Measurements from ENCODE around the gene WDR6.
A peak's percentile ranks its signal among the peaks of the same experiment; 100 is the strongest.

WDR6 gene

DNA sequence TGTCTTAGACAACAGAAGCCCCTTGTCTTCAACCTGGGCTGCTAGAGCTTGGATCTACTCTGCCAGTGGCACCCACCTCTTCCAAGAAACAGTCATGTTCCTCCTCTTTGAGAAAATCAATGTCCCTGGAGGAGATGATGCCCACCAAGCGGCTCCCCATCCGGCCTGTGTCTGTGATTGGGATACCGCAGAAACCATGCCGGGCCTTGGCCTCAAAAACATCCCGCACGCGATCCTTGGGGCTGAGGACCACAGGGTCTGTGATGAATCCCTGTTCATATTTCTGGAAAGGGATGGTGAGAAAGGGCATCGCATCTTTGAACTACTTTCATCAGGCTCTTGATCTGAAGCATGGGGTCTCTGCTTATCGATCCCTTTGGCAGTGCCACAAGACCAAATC lies 20.4 kb downstream of the WDR6 start:
- no peak for DNase-seq (ENCODE audit: low read depth in 2 of 2, low spot score in 1 of 2)

DNA sequence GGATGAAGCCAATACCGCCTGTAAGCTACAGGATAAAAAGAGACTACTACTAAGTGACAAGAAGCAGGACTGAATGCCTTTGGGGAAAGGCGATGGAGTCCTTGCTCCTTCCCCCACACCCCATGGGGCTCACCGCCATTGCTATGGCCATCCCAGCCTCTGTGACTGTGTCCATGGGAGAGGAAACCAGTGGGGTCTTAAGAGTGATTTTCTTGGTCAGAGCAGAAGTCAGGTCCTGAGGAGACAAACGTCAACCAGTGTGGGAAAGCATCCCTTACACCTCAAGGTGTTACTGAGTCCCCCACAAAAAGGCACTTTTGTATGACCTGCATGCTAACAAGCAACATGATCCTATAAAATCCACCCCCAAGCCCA lies 21.1 kb downstream of the WDR6 start:
- DNase-seq (ENCODE audit: low read depth in 2 of 2, low spot score in 1 of 2): no peak

DNA sequence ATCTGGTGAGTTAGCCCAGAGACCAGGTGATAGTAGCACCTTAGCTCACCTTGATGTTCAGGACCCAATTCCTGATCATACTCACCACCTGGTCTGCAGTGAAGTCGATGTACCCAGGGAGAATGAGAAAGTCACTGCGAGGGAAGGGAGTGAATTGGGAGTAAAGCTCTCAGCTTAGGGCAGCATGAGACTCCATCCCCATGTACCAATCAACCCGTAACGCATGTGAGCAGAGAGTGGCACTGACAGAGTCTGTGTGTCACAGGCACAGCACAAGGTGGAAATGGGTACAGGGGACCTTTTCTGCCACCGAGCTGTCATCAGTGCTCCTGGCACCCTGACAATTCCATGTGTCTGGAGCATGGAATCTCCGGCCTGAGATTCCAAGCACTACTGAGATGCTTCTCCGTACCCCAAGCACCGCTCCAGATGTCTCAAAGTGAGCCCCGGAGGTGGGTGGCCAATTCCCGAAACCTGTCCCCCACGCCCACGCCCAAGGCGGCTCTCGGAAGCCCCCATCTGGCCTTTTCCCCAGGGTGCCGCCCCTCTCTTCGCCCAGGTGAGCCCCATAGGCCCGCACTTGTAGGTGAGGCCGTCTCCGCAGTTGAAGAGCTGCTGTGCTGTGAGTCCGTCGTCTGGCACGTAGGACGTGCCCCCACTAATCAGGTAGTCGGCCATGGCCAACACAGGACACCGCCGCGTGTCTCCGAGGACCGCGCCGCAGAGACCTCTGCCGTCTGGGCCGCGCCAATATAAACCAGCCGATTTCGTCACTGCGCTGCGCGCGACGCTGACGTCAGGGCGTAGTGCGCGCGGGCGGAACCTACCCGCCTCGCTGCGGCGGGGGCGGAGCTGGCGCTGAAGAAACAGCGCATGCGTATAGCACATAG lies 21.7 kb downstream of the WDR6 start, which contains the start of gene IMPDH2:
TSS of gene IMPDH2 (minus strand) at position 726 of the 890 bp plus-strand sequence. CDS start at position 678, 48 bp downstream.
- DNase-seq (ENCODE audit: low read depth in 2 of 2, low spot score in 1 of 2): peak; percentile 74 to 87

DNA sequence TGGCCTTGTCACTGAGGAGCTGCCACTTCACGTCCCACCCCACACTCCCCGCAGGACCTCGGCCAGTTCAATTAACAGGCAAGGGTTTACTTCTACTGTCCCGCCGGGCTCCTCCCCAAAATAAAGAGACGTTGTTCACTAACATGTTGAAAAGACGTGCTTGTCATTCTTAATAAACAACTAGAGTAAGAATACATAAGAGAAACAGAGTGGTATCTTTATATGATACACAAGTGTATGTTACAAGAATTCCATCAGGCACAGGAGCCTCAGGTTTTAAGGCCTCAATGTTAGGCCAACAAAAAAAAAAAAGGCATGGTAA lies 22.3 kb downstream of the WDR6 start:
- DNase-seq (ENCODE audit: low read depth in 2 of 2, low spot score in 1 of 2): no peak

DNA sequence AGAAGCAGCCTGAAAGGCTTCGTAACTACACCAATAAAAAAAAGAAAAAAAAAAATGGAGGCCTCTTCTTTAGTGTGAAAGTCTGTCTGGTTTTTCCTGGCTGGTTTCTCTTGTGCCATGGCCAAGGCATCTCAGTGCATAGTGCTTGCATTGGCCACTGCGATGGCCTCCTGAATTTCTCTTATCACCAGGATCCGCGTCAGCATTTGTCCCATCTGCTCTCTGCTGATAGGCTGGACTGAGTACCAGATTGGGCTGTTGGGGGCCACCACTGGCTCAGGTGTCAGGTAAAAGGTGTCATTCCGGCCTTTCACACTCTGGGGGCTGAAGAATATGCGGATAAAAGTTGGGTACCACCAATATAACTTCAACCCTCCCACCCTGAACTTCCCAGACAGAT lies 23.1 kb downstream of the WDR6 start:
- no peak for DNase-seq (ENCODE audit: low read depth in 2 of 2, low spot score in 1 of 2)

DNA sequence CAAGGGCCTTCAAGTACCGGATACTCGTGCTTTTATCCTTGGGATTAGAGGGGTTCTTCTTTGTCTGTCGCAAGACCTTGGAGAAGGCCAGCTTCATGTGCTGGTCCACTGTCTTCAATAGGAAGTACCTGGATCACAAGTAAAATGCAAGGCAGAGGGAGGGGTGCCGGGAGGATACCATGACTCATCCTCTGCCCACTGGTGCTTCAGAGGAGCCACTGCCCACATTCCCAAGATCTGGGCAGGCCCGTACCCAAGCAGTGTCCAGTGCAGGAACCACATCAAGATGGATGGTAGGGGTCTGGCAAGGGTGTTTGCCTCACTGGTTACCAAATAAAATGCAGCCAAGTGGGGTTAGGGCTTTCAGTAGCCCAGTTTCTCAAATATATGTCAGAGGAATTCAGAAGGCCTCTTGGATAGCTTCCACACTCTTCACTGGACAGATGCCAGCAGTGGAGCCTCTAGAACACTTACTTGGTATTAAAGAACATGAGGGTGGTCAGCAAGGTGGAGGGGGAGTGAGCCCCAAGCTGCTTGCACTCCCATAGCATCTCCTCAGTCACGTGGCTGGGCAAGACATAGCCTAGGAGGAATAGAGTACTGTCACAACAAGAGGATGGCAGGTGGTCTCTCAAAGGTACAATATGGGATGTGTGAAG lies 25.6 kb downstream of the WDR6 start:
- DNase-seq (ENCODE audit: low read depth in 2 of 2, low spot score in 1 of 2): no peak

DNA sequence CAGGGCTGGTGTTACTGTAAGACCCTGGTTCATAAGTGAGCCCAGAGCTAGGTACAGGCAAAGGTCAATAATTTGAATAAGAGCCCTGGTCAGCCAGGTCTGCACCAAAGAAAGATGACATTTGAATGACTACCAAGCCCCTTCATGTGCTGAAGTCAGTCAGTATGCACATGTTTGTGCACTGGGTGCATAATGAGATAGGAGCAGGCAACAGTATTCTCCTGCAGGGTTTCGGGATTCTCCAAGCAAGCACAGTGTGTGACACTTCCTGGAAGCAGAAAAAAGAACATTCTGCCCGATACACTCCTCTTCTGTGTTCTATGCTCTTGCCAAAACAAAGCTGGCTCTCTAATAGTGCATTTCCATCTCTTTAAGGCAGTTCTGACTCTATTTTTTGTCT lies 27.5 kb downstream of the WDR6 start:
- no peak for DNase-seq (ENCODE audit: low read depth in 2 of 2, low spot score in 1 of 2)

DNA sequence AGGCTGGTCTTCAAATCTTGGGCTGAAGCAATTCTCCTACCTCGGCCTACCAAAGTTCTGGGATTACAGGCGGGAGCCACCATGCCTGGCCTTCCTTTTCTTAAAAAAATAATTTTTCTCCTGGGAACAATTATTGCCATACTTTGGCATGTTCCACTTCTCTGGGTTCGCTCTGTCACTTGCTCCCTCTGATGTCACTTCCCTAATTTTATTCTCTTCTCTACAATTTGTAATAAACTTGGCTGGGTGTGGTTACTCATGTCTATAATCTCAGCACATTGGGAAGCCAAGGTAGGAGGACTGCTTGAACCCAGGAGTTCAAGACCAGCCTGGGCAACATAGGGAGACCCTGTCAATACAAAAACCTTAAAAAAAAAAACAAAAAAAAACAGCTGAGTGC lies 28.1 kb downstream of the WDR6 start:
- no peak for DNase-seq (ENCODE audit: low read depth in 2 of 2, low spot score in 1 of 2)

DNA sequence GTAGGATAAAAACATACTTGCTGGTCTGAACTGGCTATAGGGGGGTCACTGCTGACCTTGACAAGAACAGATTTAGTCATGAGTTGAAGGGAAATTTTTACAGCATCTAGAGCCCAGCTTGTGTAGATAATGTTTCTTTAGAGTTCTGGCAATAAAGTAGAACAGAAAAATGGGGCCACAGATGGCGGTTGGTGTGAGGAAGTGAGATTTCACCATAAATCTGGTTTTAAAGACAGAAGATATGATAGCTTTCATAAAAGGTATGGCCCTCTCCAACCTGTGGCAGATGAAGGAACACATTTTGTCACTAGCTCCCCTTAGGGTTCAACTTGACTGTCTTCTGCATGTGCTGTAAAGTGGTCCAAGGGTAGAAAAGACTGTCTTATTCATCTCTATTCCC lies 46.4 kb downstream of the WDR6 start:
- DNase-seq (ENCODE audit: low read depth in 2 of 2, low spot score in 1 of 2): no peak

DNA sequence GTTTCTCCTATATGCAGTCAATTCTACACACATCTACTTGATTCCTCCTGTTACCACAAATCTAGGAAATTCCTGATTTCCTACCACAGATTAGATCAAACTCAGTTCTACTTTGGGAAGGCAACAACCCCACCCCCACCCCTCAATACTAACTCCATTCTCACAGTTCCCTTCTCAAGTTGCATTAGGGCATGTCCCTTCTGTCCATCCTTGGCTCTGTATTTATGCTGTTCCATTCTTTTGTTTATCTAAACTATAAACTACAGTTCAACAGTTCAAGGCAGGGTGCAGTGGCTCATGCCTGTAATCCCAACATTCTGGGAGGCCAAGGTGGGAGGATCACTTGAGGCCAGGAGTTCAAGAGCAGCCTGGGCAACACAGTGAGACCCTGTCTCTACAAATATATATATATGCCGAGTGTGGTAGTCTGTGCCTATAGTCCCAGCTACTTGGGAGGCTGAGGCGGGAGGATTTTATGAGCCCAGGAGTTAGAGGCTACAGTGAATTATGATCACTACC lies 47.2 kb downstream of the WDR6 start:
- DNase-seq (ENCODE audit: low read depth in 2 of 2, low spot score in 1 of 2): no peak

DNA sequence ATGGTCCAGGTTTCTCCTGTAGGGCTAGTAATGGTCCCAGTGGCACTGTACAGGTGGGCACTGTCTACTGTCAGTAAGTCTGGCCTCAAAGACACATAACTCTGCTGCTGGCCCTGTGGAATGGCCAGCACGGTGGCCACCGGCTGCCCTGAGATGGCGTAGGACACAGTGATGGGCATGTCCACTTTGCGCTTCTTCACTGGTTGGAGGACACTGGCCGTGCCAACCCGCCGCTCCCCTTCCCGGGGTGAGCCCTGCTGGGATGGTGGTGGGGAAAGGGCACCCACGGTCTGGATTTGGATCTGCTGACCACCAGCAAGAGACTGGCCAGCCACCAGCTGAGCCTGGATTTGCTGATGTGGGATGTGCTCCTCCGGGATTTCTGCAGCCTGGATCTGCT lies 50.1 kb downstream of the WDR6 start:
- no peak for DNase-seq (ENCODE audit: low read depth in 2 of 2, low spot score in 1 of 2)

DNA sequence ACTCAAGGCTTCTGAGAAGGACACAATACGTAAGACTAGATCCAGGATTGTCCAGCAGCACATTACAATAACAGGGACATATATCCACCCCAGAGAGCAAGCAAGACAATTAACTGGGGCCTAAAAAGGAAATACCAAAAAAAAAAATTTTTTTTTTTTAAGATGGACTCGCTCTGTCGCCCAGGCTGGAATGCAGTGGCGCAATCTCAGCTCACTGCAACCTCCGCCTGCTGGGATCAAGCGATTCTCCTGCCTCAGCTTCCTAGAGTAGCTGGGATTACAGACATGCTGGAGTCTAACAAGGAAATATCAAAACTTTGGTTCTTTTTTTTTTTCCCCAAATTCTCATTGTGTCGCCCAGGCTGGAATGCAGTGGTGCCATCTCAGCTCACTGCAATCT lies 50.8 kb downstream of the WDR6 start:
- no peak for DNase-seq (ENCODE audit: low read depth in 2 of 2, low spot score in 1 of 2)
